ENCODE measurements around the gene IGSF23. TPM values are rescaled to one million over a fixed set of nuclear protein-coding genes. Genes with fewer than 3 reads are reported as not detected.
"Not testable (repeated sequence)": the region's sequence is repeated elsewhere in the genome, so short reads cannot be mapped to it uniquely, and the experiment has no call there.

Gene IGSF23
- total RNA-seq, 2 experiments from 2014 or later, result not detected

DNA sequence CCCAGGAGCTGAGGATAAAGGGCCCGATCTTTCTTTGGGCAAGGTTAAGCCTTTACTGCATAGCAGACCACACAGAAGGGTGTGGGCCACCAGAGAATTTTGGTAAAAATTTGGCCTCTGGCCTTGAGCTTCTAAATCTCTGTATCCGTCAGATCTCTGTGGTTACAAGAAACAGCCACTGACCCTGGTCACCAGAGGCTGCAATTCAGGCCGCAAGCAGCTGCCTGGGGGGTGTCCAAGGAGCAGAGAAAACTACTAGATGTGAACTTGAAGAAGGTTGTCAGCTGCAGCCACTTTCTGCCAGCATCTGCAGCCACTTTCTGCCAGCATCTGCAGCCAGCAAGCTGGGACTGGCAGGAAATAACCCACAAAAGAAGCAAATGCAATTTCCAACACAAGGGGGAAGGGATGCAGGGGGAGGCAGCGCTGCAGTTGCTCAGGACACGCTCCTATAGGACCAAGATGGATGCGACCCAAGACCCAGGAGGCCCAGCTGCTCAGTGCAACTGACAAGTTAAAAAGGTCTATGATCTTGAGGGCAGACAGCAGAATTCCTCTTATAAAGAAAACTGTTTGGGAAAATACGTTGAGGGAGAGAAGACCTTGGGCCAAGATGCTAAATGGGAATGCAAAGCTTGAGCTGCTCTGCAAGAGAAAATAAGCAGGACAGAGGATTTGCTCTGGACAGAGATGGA lies 49.5 kb downstream of the IGSF23 start:
- Mint-ChIP-seq H3K4me3 (no peak overlapping the region), H3K27me3 (ENCODE audit: low read depth) (no peaks in the 10 kb centered on the region), H3K36me3 (ENCODE audit: low read depth) (no peaks in the 10 kb centered on the region), H3K27ac (no peak overlapping the region), H3K9me3 (ENCODE audit: insufficient read depth) (no peaks in the 10 kb centered on the region), H3K4me1 (ENCODE audit: low read depth) (no peaks in the 10 kb centered on the region)
- CTCF ChIA-PET, result interaction anchor here (0.9 to 2.2 kb wide), 7 partner anchors 8 to 183 kb away, joined by 3 to 13 read pairs (median 5); partner anchors contain the start of gene NECTIN2
- POLR2A ChIA-PET, result no interaction called here
- DNase-seq, result no peak
- ATAC-seq, result no peak

DNA sequence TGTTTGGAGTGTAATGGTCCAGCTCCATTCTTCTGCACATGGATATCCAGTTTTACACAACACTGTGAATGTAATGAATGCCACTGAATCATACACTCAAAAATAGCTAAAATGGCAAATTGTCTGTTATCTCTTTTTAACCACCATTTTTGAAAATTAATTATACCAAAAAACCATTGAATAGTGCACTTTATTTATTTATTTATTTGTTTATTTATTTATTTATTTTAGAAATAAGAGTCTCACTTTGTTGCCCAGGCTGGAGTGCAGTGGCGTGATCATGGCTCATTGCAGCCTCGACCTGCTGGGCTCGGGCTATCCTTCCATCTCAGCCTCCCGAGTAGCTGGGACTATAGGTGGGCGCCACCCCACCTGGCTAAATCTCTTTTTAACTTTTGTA lies 50.6 kb downstream of the IGSF23 start:
- no peaks in the 10 kb centered on the region for H3K27me3 Mint-ChIP-seq (ENCODE audit: low read depth)
- ChIA-PET POLR2A (interaction anchor here (0.6 kb wide), 1 partner anchor 89 kb away, joined by 3 read pairs; no protein-coding TSS in a partner anchor), CTCF (interaction anchor here (1.3 to 2.2 kb wide), 4 partner anchors 10 to 182 kb away, joined by 4 to 13 read pairs (median 6); partner anchors contain the start of gene NECTIN2)
- H3K4me1 Mint-ChIP-seq (ENCODE audit: low read depth), result no peaks in the 10 kb centered on the region
- no peak overlapping the region for H3K27ac Mint-ChIP-seq
- ATAC-seq (no peak), DNase-seq (no peak)
- H3K4me3 Mint-ChIP-seq, result no peak overlapping the region
- H3K36me3 Mint-ChIP-seq (ENCODE audit: low read depth), result no peaks in the 10 kb centered on the region
- H3K9me3 Mint-ChIP-seq (ENCODE audit: insufficient read depth), result no peaks in the 10 kb centered on the region

DNA sequence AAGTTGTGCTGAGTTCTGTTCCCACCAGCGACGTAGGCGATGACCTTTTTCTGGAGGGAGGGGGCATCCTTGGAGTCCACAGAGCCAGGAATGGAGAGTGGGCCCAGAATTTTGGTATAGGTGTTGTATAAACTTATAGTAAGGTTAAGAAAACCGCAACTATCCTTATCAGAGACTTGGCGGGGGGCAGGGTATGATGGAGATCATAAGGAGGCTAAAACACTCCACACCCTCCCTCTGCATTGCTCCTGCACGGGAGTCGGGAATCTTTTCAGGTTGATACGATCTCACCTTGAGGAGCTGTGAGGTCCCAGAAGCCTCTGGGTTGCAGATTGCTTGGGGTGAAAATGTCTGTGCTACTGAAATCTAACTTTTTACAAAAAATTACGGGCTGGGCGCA lies 51.6 kb downstream of the IGSF23 start:
- Mint-ChIP-seq H3K27me3 (ENCODE audit: low read depth) (no peaks in the 10 kb centered on the region), H3K36me3 (ENCODE audit: low read depth) (no peaks in the 10 kb centered on the region), H3K4me3 (no peak overlapping the region), H3K27ac (no peak overlapping the region), H3K9me3 (ENCODE audit: insufficient read depth) (no peaks in the 10 kb centered on the region), H3K4me1 (ENCODE audit: low read depth) (no peaks in the 10 kb centered on the region)
- POLR2A ChIA-PET, result no interaction called here
- DNase-seq (no peak), ATAC-seq (no peak)
- CTCF ChIA-PET, result no interaction called here

DNA sequence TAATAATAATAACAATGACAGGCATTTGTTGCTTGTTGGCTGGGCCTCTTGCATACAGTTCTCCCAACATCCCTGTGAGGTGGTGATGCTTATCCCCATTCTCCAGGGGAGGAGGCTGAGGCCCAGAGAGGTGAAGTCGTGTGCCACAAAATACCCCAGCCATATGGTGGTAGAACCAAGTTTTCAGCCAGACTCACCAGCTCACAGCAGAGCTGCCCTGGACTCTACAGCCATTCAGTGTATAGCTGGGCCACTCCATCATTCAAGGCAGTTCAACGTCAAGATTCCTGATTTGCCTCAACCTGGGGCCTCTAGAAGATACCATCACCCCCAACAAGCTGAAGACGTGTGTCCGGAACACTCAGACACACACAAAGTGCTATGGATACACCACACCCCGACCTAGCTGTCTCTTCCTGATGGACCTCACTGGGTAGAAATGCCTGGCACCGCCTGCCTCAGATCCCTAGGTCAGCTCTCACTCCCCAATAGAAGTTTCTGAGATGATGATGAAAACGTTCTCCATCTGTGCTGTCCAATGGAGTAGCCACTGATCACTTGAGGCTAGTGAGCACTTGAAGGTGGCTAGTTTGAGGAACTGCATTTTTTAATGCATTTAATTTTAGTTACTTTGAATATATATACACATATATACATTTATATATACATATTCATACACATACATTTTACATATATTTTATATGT lies 53.6 kb downstream of the IGSF23 start:
- no peak overlapping the region for H3K27ac Mint-ChIP-seq
- peak; percentile 21 for ATAC-seq
- H3K36me3 Mint-ChIP-seq (ENCODE audit: low read depth), result no peaks in the 10 kb centered on the region
- H3K4me1 Mint-ChIP-seq (ENCODE audit: low read depth), result no peaks in the 10 kb centered on the region
- CTCF ChIA-PET, result interaction anchor here (0.9 to 1.6 kb wide), 3 partner anchors 10 to 96 kb away, joined by 3 to 7 read pairs (median 6); no protein-coding TSS in a partner anchor
- H3K27me3 Mint-ChIP-seq (ENCODE audit: low read depth), result no peaks in the 10 kb centered on the region
- POLR2A ChIA-PET, result no interaction called here
- no peak overlapping the region for H3K4me3 Mint-ChIP-seq
- no peaks in the 10 kb centered on the region for H3K9me3 Mint-ChIP-seq (ENCODE audit: insufficient read depth)
- no peak for DNase-seq

DNA sequence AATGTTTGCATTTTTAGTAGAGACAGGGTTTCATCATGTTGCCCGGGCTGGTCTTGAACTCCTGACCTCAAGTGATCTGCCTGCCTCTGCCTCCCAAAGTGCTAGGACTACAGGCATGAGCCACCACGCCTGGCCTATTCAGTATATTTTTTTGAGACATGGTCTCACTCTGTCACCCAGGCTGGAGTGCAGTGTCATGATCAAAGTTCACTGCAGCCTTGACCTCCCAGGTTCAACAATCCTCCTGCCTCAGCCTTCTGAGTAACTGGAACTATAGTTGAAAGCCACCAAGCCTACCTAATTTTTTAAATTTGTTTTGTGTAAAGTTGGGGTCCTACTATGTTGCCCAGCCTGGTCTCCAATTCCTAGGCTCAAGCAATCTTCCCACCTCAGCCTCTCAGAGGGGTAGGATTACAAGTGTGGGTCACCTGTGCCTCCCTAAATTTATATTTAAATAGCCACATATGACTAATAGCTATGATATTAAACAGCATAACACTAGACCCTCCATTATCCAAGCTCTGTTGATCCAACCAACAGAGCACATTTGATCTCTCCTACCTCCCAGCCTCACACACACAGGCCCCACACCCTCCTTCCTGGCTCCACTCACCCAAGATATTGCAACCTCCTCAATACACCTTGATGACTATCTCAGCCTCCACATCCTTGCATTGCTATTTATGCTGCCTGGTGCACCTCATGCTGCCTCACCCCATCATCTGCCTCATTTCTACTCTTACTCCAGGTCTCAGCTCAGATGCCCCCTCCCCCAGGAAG lies 55.8 kb downstream of the IGSF23 start:
- peaks cover 3% of the 10 kb centered on the region for H3K9me3 Mint-ChIP-seq (ENCODE audit: insufficient read depth)
- H3K27me3 Mint-ChIP-seq (ENCODE audit: low read depth), result no peaks in the 10 kb centered on the region
- no peaks in the 10 kb centered on the region for H3K36me3 Mint-ChIP-seq (ENCODE audit: low read depth)
- ATAC-seq, result peak; percentile 60
- H3K4me1 Mint-ChIP-seq (ENCODE audit: low read depth), result no peaks in the 10 kb centered on the region
- ChIA-PET POLR2A (no interaction called here), CTCF (no interaction called here)
- H3K4me3 Mint-ChIP-seq, result no peak overlapping the region
- peak; percentile 29 for DNase-seq
- no peak overlapping the region for H3K27ac Mint-ChIP-seq

DNA sequence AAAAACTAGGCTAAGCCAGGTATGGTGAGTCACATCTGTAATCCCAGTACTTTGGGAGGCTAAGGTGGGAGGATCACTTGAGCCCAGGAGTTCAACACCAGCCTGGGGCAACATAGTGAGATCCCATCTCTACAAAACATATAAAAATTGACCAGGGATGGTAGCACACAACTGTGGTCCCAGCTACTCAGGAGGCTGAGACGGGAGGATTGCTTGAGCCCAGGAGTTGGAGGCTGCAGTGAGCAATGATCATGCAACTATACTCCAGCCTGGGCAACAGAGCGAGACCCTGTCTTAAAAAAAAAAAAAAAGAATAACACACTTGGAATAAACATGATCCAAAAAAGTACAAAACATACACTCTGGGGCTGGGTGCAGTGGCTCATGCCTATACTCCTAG lies 56.7 kb downstream of the IGSF23 start:
- H3K36me3 Mint-ChIP-seq (ENCODE audit: low read depth); H3K27ac Mint-ChIP-seq; H3K4me3 Mint-ChIP-seq; CTCF ChIA-PET; DNase-seq; H3K4me1 Mint-ChIP-seq (ENCODE audit: low read depth); ATAC-seq; POLR2A ChIA-PET; H3K27me3 Mint-ChIP-seq (ENCODE audit: low read depth); H3K9me3 Mint-ChIP-seq (ENCODE audit: insufficient read depth): not testable (repeated sequence)

DNA sequence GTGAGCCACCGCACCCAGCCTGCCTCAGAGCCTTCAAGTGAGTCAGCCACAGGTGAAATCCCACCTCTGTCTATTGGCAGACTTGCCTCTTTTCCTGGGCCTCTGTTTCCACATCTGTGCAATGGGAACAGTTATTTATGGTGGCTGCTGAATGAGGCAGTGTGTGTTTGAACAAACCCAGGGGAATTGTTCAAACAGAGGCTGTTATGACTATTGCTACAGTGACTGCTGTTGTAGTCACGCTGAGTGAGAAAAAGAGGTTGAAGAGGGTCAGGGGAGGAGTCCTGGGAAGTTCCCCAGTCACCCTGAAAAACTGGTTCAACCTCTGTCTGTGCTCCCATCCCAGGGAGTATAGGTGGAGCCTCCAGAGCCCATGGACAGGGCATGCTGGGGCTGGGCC lies 58.0 kb downstream of the IGSF23 start, which contains the start of gene CEACAM19:
Gene CEACAM19, plus strand, starts transcription at position 83 of the 400 bp plus-strand sequence. CDS start 450 bp downstream, outside the sequence.
- no peak within 1 kb of the TSS for H3K4me3 Mint-ChIP-seq
- ATAC-seq, result no peak
- H3K4me1 Mint-ChIP-seq (ENCODE audit: low read depth), result no peaks in the 10 kb centered on the region
- H3K27ac Mint-ChIP-seq, result no peak within 1 kb of the TSS
- no peak for DNase-seq
- no peaks in the 10 kb centered on the region for H3K27me3 Mint-ChIP-seq (ENCODE audit: low read depth)
- H3K9me3 Mint-ChIP-seq (ENCODE audit: insufficient read depth), result peaks cover 3% of the 10 kb centered on the region
- CTCF ChIA-PET, result interaction anchor here (1.0 to 1.2 kb wide), 2 partner anchors 13 to 53 kb away, joined by 3 read pairs; no protein-coding TSS in a partner anchor
- no peaks in the 10 kb centered on the region for H3K36me3 Mint-ChIP-seq (ENCODE audit: low read depth)
- POLR2A ChIA-PET, result no interaction called here

DNA sequence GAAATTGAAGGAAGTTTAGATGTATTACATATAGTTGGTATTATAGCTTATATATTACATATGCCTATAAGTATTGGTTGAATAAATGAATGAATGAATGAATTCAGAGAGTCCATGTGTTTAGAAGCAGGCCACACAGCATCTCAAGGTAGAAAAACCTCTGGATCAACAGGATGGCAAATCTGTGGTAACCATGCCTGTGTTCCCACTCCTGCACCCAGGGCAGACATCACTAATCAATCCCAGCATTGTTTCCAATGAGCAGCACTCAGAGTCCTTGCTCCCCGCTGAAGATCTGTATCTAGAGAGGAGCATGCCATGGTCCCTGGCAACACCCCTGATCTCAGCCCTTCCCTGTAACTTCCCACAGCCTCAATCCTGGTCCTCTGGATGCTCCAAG lies 58.9 kb downstream of the IGSF23 start:
- Mint-ChIP-seq H3K27me3 (ENCODE audit: low read depth) (no peaks in the 10 kb centered on the region), H3K27ac (no peak overlapping the region), H3K4me1 (ENCODE audit: low read depth) (no peaks in the 10 kb centered on the region), H3K36me3 (ENCODE audit: low read depth) (no peaks in the 10 kb centered on the region), H3K4me3 (no peak overlapping the region), H3K9me3 (ENCODE audit: insufficient read depth) (peaks cover 3% of the 10 kb centered on the region)
- POLR2A ChIA-PET, result no interaction called here
- CTCF ChIA-PET, result interaction anchor here (1.0 kb wide), 1 partner anchor 14 kb away, joined by 3 read pairs; no protein-coding TSS in a partner anchor
- no peak for ATAC-seq
- no peak for DNase-seq

DNA sequence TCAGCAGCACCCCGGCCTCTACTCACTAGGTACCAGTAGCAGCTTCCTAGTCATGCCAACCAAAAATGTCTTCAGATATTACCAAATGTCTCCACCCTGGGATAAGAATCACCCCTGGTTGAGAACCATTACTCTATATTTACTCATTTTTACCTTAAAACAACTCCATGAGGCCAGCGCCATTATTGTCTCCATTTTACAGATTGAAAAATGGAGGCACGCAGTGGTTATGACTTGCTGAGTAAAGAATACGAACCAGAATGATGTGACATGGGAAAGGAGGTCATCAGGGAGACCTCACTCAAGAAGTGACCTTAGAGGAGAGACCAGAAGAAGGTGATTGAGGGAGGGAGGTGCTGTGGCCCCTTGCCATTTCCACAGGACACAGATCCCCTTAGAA lies 60.1 kb downstream of the IGSF23 start:
- Mint-ChIP-seq H3K27ac (no peak overlapping the region), H3K4me3 (no peak overlapping the region), H3K36me3 (ENCODE audit: low read depth) (no peaks in the 10 kb centered on the region), H3K9me3 (ENCODE audit: insufficient read depth) (peaks cover 3% of the 10 kb centered on the region), H3K4me1 (ENCODE audit: low read depth) (no peaks in the 10 kb centered on the region), H3K27me3 (ENCODE audit: low read depth) (no peaks in the 10 kb centered on the region)
- DNase-seq (no peak), ATAC-seq (no peak)
- CTCF ChIA-PET, result no interaction called here
- POLR2A ChIA-PET, result no interaction called here

DNA sequence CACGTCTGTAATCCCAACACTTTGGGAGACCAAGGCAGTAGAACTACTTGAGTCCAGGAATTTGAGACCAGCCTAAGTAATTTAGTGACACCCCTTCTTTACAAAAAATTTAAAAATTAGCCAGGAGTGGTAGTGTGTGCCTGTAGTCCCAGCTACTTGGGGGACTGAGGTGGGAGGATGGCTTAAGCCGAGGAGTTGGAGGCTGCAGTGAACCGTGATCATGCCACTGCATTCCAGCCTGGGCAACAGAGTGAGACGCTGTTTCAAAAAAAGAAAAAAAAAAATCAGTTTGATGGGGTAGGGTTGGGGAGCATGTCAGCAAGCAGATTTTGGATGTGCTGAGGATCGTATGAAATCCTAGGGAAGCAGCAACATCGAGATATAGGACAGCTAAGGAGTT lies 62.2 kb downstream of the IGSF23 start:
- Mint-ChIP-seq H3K9me3 (ENCODE audit: insufficient read depth) (peaks cover 3% of the 10 kb centered on the region), H3K27ac (no peak overlapping the region), H3K36me3 (ENCODE audit: low read depth) (no peaks in the 10 kb centered on the region), H3K4me3 (no peak overlapping the region), H3K4me1 (ENCODE audit: low read depth) (no peaks in the 10 kb centered on the region), H3K27me3 (ENCODE audit: low read depth) (no peaks in the 10 kb centered on the region)
- ChIA-PET POLR2A (no interaction called here), CTCF (no interaction called here)
- DNase-seq, result no peak
- no peak for ATAC-seq

DNA sequence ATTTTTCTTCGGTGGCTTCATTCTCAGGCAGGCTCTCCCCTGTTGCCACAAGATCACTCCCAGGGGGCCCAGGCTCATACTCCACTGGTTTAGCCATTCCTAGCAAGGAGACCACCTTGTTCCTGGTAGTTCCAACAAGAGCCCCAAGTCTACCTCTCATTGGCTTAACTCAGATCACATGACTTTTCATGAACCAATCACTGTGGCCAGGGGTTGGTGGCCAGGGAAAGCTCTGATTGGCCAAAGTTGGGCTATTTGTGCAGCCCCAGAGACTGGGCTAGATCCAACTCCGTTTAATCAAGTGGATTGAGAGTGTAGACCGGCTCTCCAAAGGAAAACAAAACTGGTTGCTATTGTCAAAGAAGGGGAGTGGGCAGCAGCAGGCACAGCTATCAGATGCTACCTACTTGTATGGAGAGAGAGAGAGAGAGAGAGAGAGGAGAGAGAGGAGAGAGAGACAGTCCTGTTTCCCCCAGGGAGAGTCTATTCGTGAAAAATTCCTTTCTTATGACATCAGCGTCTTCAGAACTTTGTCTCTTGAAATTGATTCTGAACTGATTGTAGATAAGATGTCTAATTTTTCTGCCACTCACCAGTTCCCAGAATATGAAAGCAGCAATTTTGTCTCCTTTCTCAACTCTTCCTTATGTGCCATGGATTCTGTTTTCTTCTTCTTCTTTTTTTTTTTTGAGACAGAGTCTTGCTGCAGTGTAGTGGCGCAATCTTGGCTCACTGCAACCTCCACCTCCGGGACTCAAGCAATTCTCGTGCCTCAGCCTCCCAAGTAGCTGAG lies 63.9 kb downstream of the IGSF23 start:
- peaks cover under 1% of the 10 kb centered on the region for H3K9me3 Mint-ChIP-seq (ENCODE audit: insufficient read depth)
- ChIA-PET POLR2A (no interaction called here), CTCF (no interaction called here)
- no peaks in the 10 kb centered on the region for H3K4me1 Mint-ChIP-seq (ENCODE audit: low read depth)
- H3K36me3 Mint-ChIP-seq (ENCODE audit: low read depth), result no peaks in the 10 kb centered on the region
- no peak for DNase-seq
- H3K27me3 Mint-ChIP-seq (ENCODE audit: low read depth), result no peaks in the 10 kb centered on the region
- no peak overlapping the region for H3K27ac Mint-ChIP-seq
- ATAC-seq, result no peak
- H3K4me3 Mint-ChIP-seq, result no peak overlapping the region
